DOHH2 (cell line): Measurements from ENCODE around the gene CNTN5.

Experiments used
- H3F3A ChIP-seq: fragments of 200-600 bp; sonication (generic), shearing (Covaris generic); 2 replicates; pipeline ENCODE4 v1.6.0; 2016; ENCODE audit warnings: antibody characterized with exemption, mild to moderate bottlenecking; ENCODE audit not compliant: control insufficient read depth, insufficient read depth
- H3K27ac ChIP-seq: fragments of 200-600 bp; sonication (generic); 2 replicates; pipeline ENCODE4 v1.5.1; 2014; ENCODE audit warnings: low read depth, mild to moderate bottlenecking, low read length, moderate library complexity
- H3K27me3 ChIP-seq: fragments of 200-600 bp; sonication (generic); 2 replicates; pipeline ENCODE4 v1.6.1; 2014; ENCODE audit warnings: mild to moderate bottlenecking, low read length, mixed read lengths; ENCODE audit not compliant: control insufficient read depth
- H3K36me3 ChIP-seq: fragments of 200-600 bp; sonication (generic); 2 replicates; pipeline ENCODE4 v1.6.1; 2014; ENCODE audit warnings: mild to moderate bottlenecking, low read length, moderate library complexity, mixed read lengths; ENCODE audit not compliant: control insufficient read depth
- H3K4me1 ChIP-seq: fragments of 200-600 bp; sonication (generic); 2 replicates; pipeline ENCODE4 v1.6.1; 2014; ENCODE audit warnings: mild to moderate bottlenecking, low read length, mixed read lengths; ENCODE audit not compliant: control insufficient read depth
- H3K4me2 ChIP-seq: fragments of 200-600 bp; sonication (generic); 2 replicates; pipeline ENCODE4 v1.6.0; 2014; ENCODE audit warnings: mild to moderate bottlenecking, low read length, moderate library complexity
- H3K4me3 ChIP-seq: fragments of 200-600 bp; sonication (generic); 2 replicates; pipeline ENCODE4 v1.5.1; 2014; ENCODE audit warnings: mild to moderate bottlenecking, low read length, mixed read lengths
- H3K79me2 ChIP-seq: fragments of 200-600 bp; sonication (generic); 2 replicates; pipeline ENCODE4 v1.6.1; 2014; ENCODE audit warnings: mild to moderate bottlenecking, low read length, mixed read lengths; ENCODE audit not compliant: control insufficient read depth
- H3K9me2 ChIP-seq: fragments of 200-600 bp; sonication (generic); replicated peaks from 2 replicates; pipeline ENCODE4 v1.6.1; 2014; ENCODE audit warnings: mild to moderate bottlenecking, low read length, mixed read lengths; ENCODE audit not compliant: control insufficient read depth
- H3K9me3 ChIP-seq: fragments of 200-600 bp; sonication (generic); 2 replicates; pipeline ENCODE4 v1.6.1; 2014; ENCODE audit warnings: antibody characterized with exemption, low read length, mixed read lengths; ENCODE audit not compliant: control insufficient read depth, insufficient read depth
- H4K20me1 ChIP-seq: fragments of 200-600 bp; sonication (generic); 2 replicates; pipeline ENCODE4 v1.6.0; 2014; ENCODE audit warnings: low read depth, mild to moderate bottlenecking, antibody characterized with exemption, low read length, moderate library complexity; ENCODE audit not compliant: control insufficient read depth, insufficient read depth
- CTCF ChIP-seq: fragments of 200-600 bp; sonication (generic); IDR thresholded peaks from one replicate; pipeline ENCODE4 v1.5.1; 2014; ENCODE audit warnings: antibody characterized with exemption, mild to moderate bottlenecking, low read depth, low read length; ENCODE audit not compliant: poor library complexity, severe bottlenecking
- EZH2phosphoT487 ChIP-seq: fragments of 200-600 bp; sonication (generic); IDR thresholded peaks from 2 replicates; pipeline ENCODE4 v1.6.1; 2017; ENCODE audit warnings: borderline replicate concordance, mild to moderate bottlenecking, antibody characterized with exemption, low read length, moderate library complexity, mixed read lengths

Gene CNTN5

DNA sequence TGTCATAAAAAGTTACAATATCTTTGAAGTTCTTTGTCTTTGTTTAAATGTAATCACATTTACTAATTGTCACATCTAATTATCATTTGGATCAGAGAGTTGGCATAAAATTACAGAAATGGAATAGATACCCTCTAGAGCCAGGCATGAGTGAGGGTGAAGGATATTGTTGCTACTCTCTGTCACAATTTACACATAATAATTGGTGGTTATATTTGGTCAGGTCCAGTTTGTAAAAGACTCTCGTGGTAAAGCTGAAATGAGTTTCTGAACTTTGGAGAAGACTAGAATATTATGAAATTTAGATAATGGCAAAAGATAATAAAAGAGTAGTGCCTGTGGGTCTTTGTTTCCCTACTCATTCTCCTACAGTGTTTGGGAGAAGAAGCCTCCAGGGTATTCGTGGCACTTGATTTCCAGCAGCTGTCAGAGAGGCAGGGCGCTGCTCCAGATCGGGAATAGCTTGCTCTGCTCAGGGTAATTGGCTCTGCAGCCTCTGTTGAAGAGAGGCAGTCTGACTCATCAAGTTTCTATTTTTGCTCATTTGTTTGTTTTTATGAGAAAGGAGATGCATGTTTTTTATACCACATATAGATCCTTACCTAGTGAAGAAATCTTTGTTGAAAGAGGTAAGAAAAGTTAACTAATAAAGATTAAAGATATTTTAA, 349.9 kb downstream of the CNTN5 start:
- Histone ChIP-seq H3K4me3 (no peak overlapping the region), H4K20me1 (no peaks in the 10 kb centered on the region), H3F3A (no peaks in the 10 kb centered on the region), H3K4me1 (no peaks in the 10 kb centered on the region), H3K9me2 (no peaks in the 10 kb centered on the region), H3K27ac (no peak overlapping the region), H3K9me3 (no peaks in the 10 kb centered on the region), H3K4me2 (no peak overlapping the region), H3K79me2 (no peaks in the 10 kb centered on the region), H3K36me3 (no peaks in the 10 kb centered on the region), H3K27me3 (no peaks in the 10 kb centered on the region)
- TF ChIP-seq EZH2phosphoT487 (no peak), CTCF (no peak)

- Histone ChIP-seq H3K4me2 (no peak overlapping the region), H3F3A (no peaks in the 10 kb centered on the region), H3K4me3 (no peak overlapping the region), H3K9me3 (no peaks in the 10 kb centered on the region), H3K36me3 (no peaks in the 10 kb centered on the region), H3K9me2 (no peaks in the 10 kb centered on the region), H3K79me2 (no peaks in the 10 kb centered on the region), H3K27me3 (no peaks in the 10 kb centered on the region), H3K4me1 (no peaks in the 10 kb centered on the region), H3K27ac (no peak overlapping the region), H4K20me1 (no peaks in the 10 kb centered on the region)
- TF ChIP-seq EZH2phosphoT487 = no peak
- no peak for TF ChIP-seq CTCF
These were observed 350.5 kb downstream of the CNTN5 start for GRCh38 chr11:99371257-99371656.

- Histone ChIP-seq H4K20me1 (no peaks in the 10 kb centered on the region), H3K27ac (no peak overlapping the region), H3K36me3 (no peaks in the 10 kb centered on the region), H3K79me2 (no peaks in the 10 kb centered on the region), H3K4me1 (no peaks in the 10 kb centered on the region), H3K4me3 (no peak overlapping the region), H3F3A (no peaks in the 10 kb centered on the region), H3K27me3 (no peaks in the 10 kb centered on the region), H3K9me3 (no peaks in the 10 kb centered on the region), H3K9me2 (no peaks in the 10 kb centered on the region), H3K4me2 (no peak overlapping the region)
- TF ChIP-seq CTCF (no peak), EZH2phosphoT487 (no peak)
These were observed 355.7 kb downstream of the CNTN5 start for GRCh38 chr11:99376463-99376862.
